ENCODE measurements around the gene CLK2. TPM values are rescaled to one million over a fixed set of nuclear protein-coding genes. Genes with fewer than 3 reads are reported as not detected.
"Not testable (repeated sequence)": the region's sequence is repeated elsewhere in the genome, so short reads cannot be mapped to it uniquely, and the experiment has no call there.

CLK2 gene
- total and polyA plus RNA-seq, 4 donors = 8.3 to 28.2 (median 14.8) TPM

DNA sequence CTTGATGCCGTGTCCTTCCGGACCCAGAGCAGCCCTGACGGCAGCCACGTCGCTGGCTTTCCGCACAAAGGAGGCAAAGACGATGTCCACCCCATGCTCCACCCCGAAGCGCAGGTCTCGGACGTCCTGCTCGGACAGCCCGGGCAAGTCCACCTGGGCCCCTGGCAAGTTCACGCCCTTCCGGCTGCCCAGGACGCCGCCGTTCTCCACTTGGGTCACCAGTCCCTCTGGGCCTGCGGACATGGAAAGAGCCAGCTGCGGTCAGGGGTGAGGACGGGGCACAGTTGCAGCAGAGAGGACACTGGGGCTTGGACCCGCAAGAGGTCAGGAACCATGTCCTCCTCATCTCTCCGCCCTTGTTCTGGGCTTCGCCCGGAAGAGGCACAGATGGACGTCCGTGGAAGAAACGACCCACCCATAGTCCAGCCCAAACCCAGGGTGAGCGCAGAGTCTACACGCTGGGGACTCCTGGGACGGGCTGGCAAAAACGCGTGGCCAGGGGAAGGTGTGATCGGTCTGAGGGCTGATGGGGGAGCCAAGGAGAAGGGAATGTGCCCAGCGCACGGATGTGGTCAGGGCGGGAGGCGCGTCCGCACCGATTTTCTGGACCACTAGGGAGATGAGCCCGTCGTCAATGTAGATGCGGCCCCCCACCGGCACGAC lies 21.3 kb upstream of the CLK2 start:
- H3K36me3 ChIP-seq (ENCODE audit: control insufficient read depth in 4 of 4, insufficient read depth in 3 of 4, low read depth in 1 of 4, low read length in 3 of 4) = peaks cover 0 to 49% (median 27%) of the 10 kb centered on the region in 4 donors
- 74% methylated on average over 46 of the region's 46 CpGs for WGBS
- DNase-seq (ENCODE audit: low spot score) = no peak

DNA sequence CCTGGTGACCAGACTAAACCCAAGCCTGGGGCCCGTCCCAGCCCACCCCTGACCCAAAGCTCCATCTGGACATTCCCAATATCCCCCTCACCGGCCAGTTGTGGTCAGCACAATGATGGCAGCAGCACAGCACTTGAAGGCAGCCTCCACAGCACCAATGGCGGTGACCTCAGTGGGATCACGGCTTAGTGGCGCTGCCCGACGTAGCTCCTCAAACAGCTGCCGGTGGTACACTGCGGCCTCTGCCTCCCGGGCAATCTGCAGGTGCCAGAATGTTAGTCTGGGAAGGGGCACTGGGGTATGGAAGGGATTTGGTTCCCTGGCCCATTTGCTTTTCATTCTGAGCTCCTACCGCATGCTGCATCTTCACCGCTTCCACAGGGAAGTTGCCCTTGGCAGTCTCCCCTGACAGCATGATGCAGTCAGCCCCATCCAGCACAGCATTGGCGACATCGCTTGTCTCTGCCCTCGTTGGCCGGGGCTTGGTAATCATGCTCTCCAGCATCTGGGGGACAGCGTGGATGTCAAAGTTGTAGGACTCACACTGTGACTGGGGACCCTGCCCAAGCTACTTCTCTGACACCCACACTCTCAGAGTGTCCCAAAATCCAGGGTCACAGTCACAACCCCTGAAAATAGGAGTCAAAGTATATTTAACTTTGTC lies 19.9 kb upstream of the CLK2 start:
- Histone ChIP-seq H3K27ac (ENCODE audit: low read depth in 1 of 2, low read length in 2 of 2) (no peak overlapping the region), H3K27me3 (ENCODE audit: control insufficient read depth in 4 of 4, insufficient read depth in 4 of 4, low read length in 3 of 4) (no peaks in the 10 kb centered on the region)

More for the DNA sequence above, 21.3 kb upstream of the CLK2 start:
- H3K27me3 ChIP-seq (ENCODE audit: control insufficient read depth in 4 of 4, insufficient read depth in 4 of 4, low read length in 3 of 4) = no peaks in the 10 kb centered on the region
- no peak overlapping the region for H3K4me3 ChIP-seq (ENCODE audit: low read depth in 1 of 3, low read length in 3 of 3)
- no peak overlapping the region for H3K27ac ChIP-seq (ENCODE audit: low read depth in 1 of 2, low read length in 2 of 2)
- TF ChIP-seq SP1 (IDR thresholded peaks at IDR 0.05) (no peak), HNF4A (conservative IDR thresholded peaks at IDR 0.05) (no peak), FOXA2 (IDR thresholded peaks at IDR 0.05) (no peak), EGR1 (IDR thresholded peaks at IDR 0.05; ENCODE audit: low read depth in 2 of 2) (no peak), TAF1 (conservative IDR thresholded peaks at IDR 0.05) (no peak)
- TF ChIP-seq, protein P1, sequence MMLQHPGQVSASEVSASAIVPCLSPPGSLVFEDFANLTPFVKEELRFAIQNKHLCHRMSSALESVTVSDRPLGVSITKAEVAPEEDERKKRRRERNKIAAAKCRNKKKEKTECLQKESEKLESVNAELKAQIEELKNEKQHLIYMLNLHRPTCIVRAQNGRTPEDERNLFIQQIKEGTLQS (IDR thresholded peaks at IDR 0.05) = no peak
- no peaks in the 10 kb centered on the region for H3K9me3 ChIP-seq (ENCODE audit: control insufficient read depth in 4 of 4, low read length in 3 of 4)
- peaks cover 0 to 17% (median 4%) of the 10 kb centered on the region in 4 donors for H3K4me1 ChIP-seq (ENCODE audit: control insufficient read depth in 4 of 4, insufficient read depth in 4 of 4, low read length in 3 of 4)
- no peak overlapping the region for H3K9ac ChIP-seq (ENCODE audit: low read depth in 1 of 2, low read length in 2 of 2)

DNA sequence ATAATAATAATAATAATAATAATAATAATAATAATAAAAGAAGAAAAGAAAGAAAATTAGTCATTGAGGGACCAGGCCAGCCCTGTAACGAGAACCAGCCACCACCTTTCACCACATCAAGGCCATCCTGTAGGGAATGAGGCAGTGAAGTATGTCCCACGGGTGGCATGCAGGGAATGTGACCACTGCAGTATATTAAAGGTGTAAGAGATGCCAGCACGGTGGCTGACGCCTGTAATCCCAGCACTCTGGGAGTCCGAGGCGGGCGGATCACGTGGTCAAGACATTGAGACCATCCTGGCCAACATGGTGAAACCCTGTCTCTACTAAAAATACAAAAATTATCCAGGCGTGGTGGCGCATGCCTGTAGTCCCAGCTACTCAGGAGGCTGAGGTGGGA lies 17.7 kb upstream of the CLK2 start:
- not testable (repeated sequence) for DNase-seq (ENCODE audit: low spot score)
- 94% methylated on average over 10 of the region's 10 CpGs for WGBS

More for the DNA sequence above, 19.9 kb upstream of the CLK2 start:
- Histone ChIP-seq H3K36me3 (ENCODE audit: control insufficient read depth in 4 of 4, insufficient read depth in 3 of 4, low read depth in 1 of 4, low read length in 3 of 4) (peaks cover 0 to 52% (median 29%) of the 10 kb centered on the region in 4 donors), H3K4me3 (ENCODE audit: low read depth in 1 of 3, low read length in 3 of 3) (no peak overlapping the region), H3K9ac (ENCODE audit: low read depth in 1 of 2, low read length in 2 of 2) (no peak overlapping the region), H3K9me3 (ENCODE audit: control insufficient read depth in 4 of 4, low read length in 3 of 4) (no peaks in the 10 kb centered on the region), H3K4me1 (ENCODE audit: control insufficient read depth in 4 of 4, insufficient read depth in 4 of 4, low read length in 3 of 4) (peaks cover 0 to 15% (median 2%) of the 10 kb centered on the region in 4 donors)
- TF ChIP-seq EGR1 (IDR thresholded peaks at IDR 0.05; ENCODE audit: low read depth in 2 of 2) = no peak
- no peak for TF ChIP-seq GABPA (IDR thresholded peaks at IDR 0.05 in 1 of 2, conservative IDR thresholded peaks at IDR 0.05 in 1 of 2)
- TF ChIP-seq HNF4A (conservative IDR thresholded peaks at IDR 0.05) = no peak
- no peak for TF ChIP-seq NR2F2 (IDR thresholded peaks at IDR 0.05)
- TF ChIP-seq, protein P2, sequence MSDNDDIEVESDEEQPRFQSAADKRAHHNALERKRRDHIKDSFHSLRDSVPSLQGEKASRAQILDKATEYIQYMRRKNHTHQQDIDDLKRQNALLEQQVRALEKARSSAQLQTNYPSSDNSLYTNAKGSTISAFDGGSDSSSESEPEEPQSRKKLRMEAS (IDR thresholded peaks at IDR 0.05) = no peak
- no peak for TF ChIP-seq TAF1 (conservative IDR thresholded peaks at IDR 0.05)
- no peak for TF ChIP-seq RXRA (IDR thresholded peaks at IDR 0.05)
- no peak for DNase-seq (ENCODE audit: low spot score)
- WGBS = 92% methylated on average over 17 of the region's 17 CpGs

DNA sequence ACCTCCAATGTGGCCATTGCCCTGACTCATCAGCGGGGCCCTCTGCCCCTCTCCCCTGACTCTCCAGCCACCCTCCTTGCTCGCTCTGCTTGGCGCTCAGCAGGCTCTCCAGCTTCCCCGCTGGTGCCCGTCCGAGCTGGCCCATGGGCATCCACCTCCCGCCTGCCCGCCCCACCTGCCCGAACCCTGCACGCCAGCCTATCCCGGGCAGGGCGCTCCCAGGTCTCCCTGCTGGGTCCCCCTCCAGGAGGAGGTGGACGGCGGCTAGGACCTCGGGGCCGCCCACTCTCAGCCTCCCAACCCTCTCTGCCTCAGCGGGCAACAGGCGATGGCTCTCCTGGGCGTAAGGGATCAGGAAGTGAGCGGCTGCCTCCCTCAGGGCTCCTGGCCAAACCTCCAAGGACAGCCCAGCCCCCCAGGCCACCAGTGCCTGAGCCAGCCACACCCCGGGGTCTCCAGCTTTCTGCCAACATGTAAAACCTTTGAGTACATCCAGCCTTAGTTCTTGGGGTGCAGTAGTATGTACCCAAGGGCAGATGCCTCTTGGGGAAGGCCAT lies 14.8 kb upstream of the CLK2 start:
- Histone ChIP-seq H3K9me3 (ENCODE audit: control insufficient read depth in 4 of 4, low read length in 3 of 4) (no peaks in the 10 kb centered on the region), H3K4me3 (ENCODE audit: low read depth in 1 of 3, low read length in 3 of 3) (no peak overlapping the region), H3K27ac (ENCODE audit: low read depth in 1 of 2, low read length in 2 of 2) (no peak overlapping the region), H3K27me3 (ENCODE audit: control insufficient read depth in 4 of 4, insufficient read depth in 4 of 4, low read length in 3 of 4) (no peaks in the 10 kb centered on the region), H3K9ac (ENCODE audit: low read depth in 1 of 2, low read length in 2 of 2) (no peak overlapping the region), H3K36me3 (ENCODE audit: control insufficient read depth in 4 of 4, insufficient read depth in 3 of 4, low read depth in 1 of 4, low read length in 3 of 4) (peaks cover 0 to 24% (median 15%) of the 10 kb centered on the region in 4 donors), H3K4me1 (ENCODE audit: control insufficient read depth in 4 of 4, insufficient read depth in 4 of 4, low read length in 3 of 4) (peaks cover 2 to 20% (median 7%) of the 10 kb centered on the region in 4 donors)
- WGBS = 94% methylated on average over 21 of the region's 21 CpGs
- DNase-seq (ENCODE audit: low spot score) = no peak
- TF ChIP-seq RXRA (IDR thresholded peaks at IDR 0.05) = no peak
- TF ChIP-seq EGR1 (IDR thresholded peaks at IDR 0.05; ENCODE audit: low read depth in 2 of 2) = no peak
- TF ChIP-seq, protein P3, sequence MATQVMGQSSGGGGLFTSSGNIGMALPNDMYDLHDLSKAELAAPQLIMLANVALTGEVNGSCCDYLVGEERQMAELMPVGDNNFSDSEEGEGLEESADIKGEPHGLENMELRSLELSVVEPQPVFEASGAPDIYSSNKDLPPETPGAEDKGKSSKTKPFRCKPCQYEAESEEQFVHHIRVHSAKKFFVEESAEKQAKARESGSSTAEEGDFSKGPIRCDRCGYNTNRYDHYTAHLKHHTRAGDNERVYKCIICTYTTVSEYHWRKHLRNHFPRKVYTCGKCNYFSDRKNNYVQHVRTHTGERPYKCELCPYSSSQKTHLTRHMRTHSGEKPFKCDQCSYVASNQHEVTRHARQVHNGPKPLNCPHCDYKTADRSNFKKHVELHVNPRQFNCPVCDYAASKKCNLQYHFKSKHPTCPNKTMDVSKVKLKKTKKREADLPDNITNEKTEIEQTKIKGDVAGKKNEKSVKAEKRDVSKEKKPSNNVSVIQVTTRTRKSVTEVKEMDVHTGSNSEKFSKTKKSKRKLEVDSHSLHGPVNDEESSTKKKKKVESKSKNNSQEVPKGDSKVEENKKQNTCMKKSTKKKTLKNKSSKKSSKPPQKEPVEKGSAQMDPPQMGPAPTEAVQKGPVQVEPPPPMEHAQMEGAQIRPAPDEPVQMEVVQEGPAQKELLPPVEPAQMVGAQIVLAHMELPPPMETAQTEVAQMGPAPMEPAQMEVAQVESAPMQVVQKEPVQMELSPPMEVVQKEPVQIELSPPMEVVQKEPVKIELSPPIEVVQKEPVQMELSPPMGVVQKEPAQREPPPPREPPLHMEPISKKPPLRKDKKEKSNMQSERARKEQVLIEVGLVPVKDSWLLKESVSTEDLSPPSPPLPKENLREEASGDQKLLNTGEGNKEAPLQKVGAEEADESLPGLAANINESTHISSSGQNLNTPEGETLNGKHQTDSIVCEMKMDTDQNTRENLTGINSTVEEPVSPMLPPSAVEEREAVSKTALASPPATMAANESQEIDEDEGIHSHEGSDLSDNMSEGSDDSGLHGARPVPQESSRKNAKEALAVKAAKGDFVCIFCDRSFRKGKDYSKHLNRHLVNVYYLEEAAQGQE (IDR thresholded peaks at IDR 0.05) = no peak
- TF ChIP-seq, protein P1 (IDR thresholded peaks at IDR 0.05) = no peak
- no peak for TF ChIP-seq JUND (IDR thresholded peaks at IDR 0.05)
- no peak for TF ChIP-seq YY1 (IDR thresholded peaks at IDR 0.05)
- TF ChIP-seq TAF1 (conservative IDR thresholded peaks at IDR 0.05) = no peak
- no peak for TF ChIP-seq RAD21 (IDR thresholded peaks at IDR 0.05)
- no peak for TF ChIP-seq HNF4G (IDR thresholded peaks at IDR 0.05)
- no peak for TF ChIP-seq SP1 (IDR thresholded peaks at IDR 0.05)
- TF ChIP-seq HNF4A (conservative IDR thresholded peaks at IDR 0.05) = no peak

More for the DNA sequence above, 17.7 kb upstream of the CLK2 start:
- not testable (repeated sequence) for H3K9ac ChIP-seq (ENCODE audit: low read depth in 1 of 2, low read length in 2 of 2); H3K27ac ChIP-seq (ENCODE audit: low read depth in 1 of 2, low read length in 2 of 2); H3K4me3 ChIP-seq (ENCODE audit: low read depth in 1 of 3, low read length in 3 of 3); H3K27me3 ChIP-seq (ENCODE audit: control insufficient read depth in 4 of 4, insufficient read depth in 4 of 4, low read length in 3 of 4); H3K9me3 ChIP-seq (ENCODE audit: control insufficient read depth in 4 of 4, low read length in 3 of 4)
- Histone ChIP-seq H3K4me1 (ENCODE audit: control insufficient read depth in 4 of 4, insufficient read depth in 4 of 4, low read length in 3 of 4) (peaks cover 0 to 21% (median 5%) of the 10 kb centered on the region in 4 donors), H3K36me3 (ENCODE audit: control insufficient read depth in 4 of 4, insufficient read depth in 3 of 4, low read depth in 1 of 4, low read length in 3 of 4) (peaks cover 0 to 50% (median 28%) of the 10 kb centered on the region in 4 donors)
